KMS-11 (cell line): ENCODE data around the gene RBM28.

Experiments used
- H2AFZ ChIP-seq: fragments of 200-600 bp; sonication (generic); 2 replicates; pipeline ENCODE4 v1.6.1; 2016; ENCODE audit warnings: antibody characterized with exemption, mixed run types, low read depth
- H3K27ac ChIP-seq: fragments of 200-600 bp; sonication (generic); 2 replicates; pipeline ENCODE4 v1.6.1; 2016; ENCODE audit warnings: mild to moderate bottlenecking, mixed run types
- H3K27me3 ChIP-seq: fragments of 200-600 bp; sonication (generic); 2 replicates; pipeline ENCODE4 v1.6.1; 2017; ENCODE audit warnings: mild to moderate bottlenecking, low read depth, mixed run types, moderate library complexity; ENCODE audit not compliant: insufficient read depth
- H3K36me3 ChIP-seq: fragments of 200-600 bp; sonication (generic); 2 replicates; pipeline ENCODE4 v1.6.1; 2017; ENCODE audit warnings: mild to moderate bottlenecking, mixed run types; ENCODE audit not compliant: insufficient read depth
- H3K4me1 ChIP-seq: fragments of 200-600 bp; sonication (generic); 2 replicates; pipeline ENCODE4 v1.6.1; 2016; ENCODE audit warnings: mild to moderate bottlenecking, low read depth, mixed run types; ENCODE audit not compliant: poor library complexity, severe bottlenecking
- H3K4me2 ChIP-seq: fragments of 200-600 bp; sonication (generic); 2 replicates; pipeline ENCODE4 v1.7.0; 2016; ENCODE audit warnings: mild to moderate bottlenecking, mixed run types
- H3K4me3 ChIP-seq: fragments of 200-600 bp; sonication (generic); IDR thresholded peaks from 2 replicates; pipeline ENCODE4 v1.6.1; 2017; ENCODE audit warnings: low read depth, low read length, mixed read lengths; ENCODE audit not compliant: insufficient read depth
- H3K79me2 ChIP-seq: fragments of 200-600 bp; sonication (generic); 2 replicates; pipeline ENCODE4 v1.6.1; 2016; ENCODE audit warnings: low read depth, mixed run types; ENCODE audit not compliant: insufficient read depth
- H3K9ac ChIP-seq: fragments of 200-600 bp; sonication (generic); 2 replicates; pipeline ENCODE4 v1.6.1; 2016; ENCODE audit warnings: mild to moderate bottlenecking, mixed run types
- H4K20me1 ChIP-seq: fragments of 200-600 bp; sonication (generic); 2 replicates; pipeline ENCODE4 v1.6.1; 2016; ENCODE audit warnings: mild to moderate bottlenecking, mixed run types; ENCODE audit not compliant: insufficient read depth
- CTCF ChIP-seq: fragments of 200-600 bp; sonication (generic); conservative IDR thresholded peaks from 2 replicates; pipeline ENCODE4 v1.6.1; 2017; ENCODE audit warnings: low read depth, mild to moderate bottlenecking, antibody characterized with exemption, low read length, moderate library complexity, mixed read lengths

The RBM28 gene

GRCh38 chr7:128387216-128388144 is 43.8 kb upstream of the RBM28 start:
- TF ChIP-seq CTCF, result peak; percentile 96
- Histone ChIP-seq H3K4me1 (no peaks in the 10 kb centered on the region), H3K9ac (no peak overlapping the region), H3K4me3 (no peak overlapping the region), H3K27ac (no peak overlapping the region), H3K27me3 (no peaks in the 10 kb centered on the region; the same call in 1 of the 2 replicates), H2AFZ (no peak overlapping the region), H3K79me2 (no peaks in the 10 kb centered on the region), H3K36me3 (no peaks in the 10 kb centered on the region), H3K4me2 (no peak overlapping the region), H4K20me1 (no peaks in the 10 kb centered on the region)

- Histone ChIP-seq H3K27me3 (no peaks in the 10 kb centered on the region; the same call in 1 of the 2 replicates), H3K9ac (no peak overlapping the region), H3K36me3 (no peaks in the 10 kb centered on the region), H3K4me1 (no peaks in the 10 kb centered on the region), H3K27ac (no peak overlapping the region), H3K79me2 (no peaks in the 10 kb centered on the region), H3K4me2 (no peak overlapping the region), H4K20me1 (no peaks in the 10 kb centered on the region), H2AFZ (no peak overlapping the region), H3K4me3 (no peak overlapping the region)
- TF ChIP-seq CTCF, result no peak
These were observed 42.5 kb upstream of the RBM28 start for GRCh38 chr7:128385988-128386925.

GRCh38 chr7:128384726-128385125 is 41.0 kb upstream of the RBM28 start:
- Histone ChIP-seq H3K79me2 (no peaks in the 10 kb centered on the region), H3K4me1 (no peaks in the 10 kb centered on the region), H3K27ac (no peak overlapping the region), H4K20me1 (no peaks in the 10 kb centered on the region), H3K27me3 (no peaks in the 10 kb centered on the region; the same call in 1 of the 2 replicates), H2AFZ (no peak overlapping the region), H3K4me3 (no peak overlapping the region), H3K9ac (no peak overlapping the region), H3K36me3 (no peaks in the 10 kb centered on the region), H3K4me2 (no peak overlapping the region)
- no peak for TF ChIP-seq CTCF

- TF ChIP-seq CTCF, result no peak
- Histone ChIP-seq H3K27me3 (no peaks in the 10 kb centered on the region; the same call in 1 of the 2 replicates), H3K4me2 (no peak overlapping the region), H3K27ac (no peak overlapping the region), H2AFZ (no peak overlapping the region), H3K79me2 (no peaks in the 10 kb centered on the region), H3K4me3 (no peak overlapping the region), H3K9ac (no peak overlapping the region), H3K36me3 (no peaks in the 10 kb centered on the region), H4K20me1 (no peaks in the 10 kb centered on the region), H3K4me1 (no peaks in the 10 kb centered on the region)
These were observed 40.1 kb upstream of the RBM28 start for GRCh38 chr7:128383776-128384175.
